ENCODE data around the gene ENDOV. TPM values are rescaled to one million over a fixed set of nuclear protein-coding genes. Genes with fewer than 3 reads are reported as not detected.

ENDOV gene
- total and polyA plus RNA-seq, 2 donors (not counting 3 experiments of a cell fraction or from before 2014, with no cell fraction given), result 20.4 to 25.9 TPM

DNA sequence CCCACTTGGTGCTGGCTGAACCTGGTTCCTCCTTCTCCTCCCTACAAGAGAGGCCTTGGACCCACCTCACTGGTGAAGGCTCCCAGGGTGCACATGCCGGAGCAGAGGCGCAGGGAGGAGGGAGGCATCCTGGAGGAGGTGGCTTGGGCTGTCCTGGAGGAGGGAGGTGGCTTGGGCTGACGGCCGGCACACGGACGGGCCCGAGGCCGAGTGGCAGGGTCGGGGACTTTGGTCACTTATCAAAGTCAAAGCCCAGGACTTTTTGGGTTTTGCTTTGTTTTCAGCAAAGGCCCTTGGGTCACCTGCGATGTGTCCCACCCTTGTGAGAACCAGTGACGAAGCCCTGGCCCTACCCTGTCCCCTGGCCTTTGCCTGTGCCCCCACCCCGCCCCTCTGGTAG lies 28.5 kb downstream of the ENDOV start:
- no peak overlapping the region for H3K9ac ChIP-seq (replicated peaks; ENCODE audit: extremely low read depth, insufficient read depth, low read length)
- H4K20me1 ChIP-seq (replicated peaks; ENCODE audit: control insufficient read depth, extremely low read depth, insufficient read depth, low read length), result no peaks in the 10 kb centered on the region
- H3K27ac ChIP-seq (ENCODE audit: insufficient read depth, low read depth, low read length), result no peak overlapping the region
- H3K4me3 ChIP-seq (replicated peaks in 1 of 3; ENCODE audit: insufficient read depth in 1 of 3, low read depth in 1 of 3, low read length in 3 of 3), result no peak overlapping the region
- CTCF ChIA-PET, result interaction anchor here (0.9 to 1.0 kb wide), 2 partner anchors 9 to 16 kb away, joined by 3 to 4 read pairs; no protein-coding TSS in a partner anchor
- FAIRE-seq (no peak), DNase-seq (ENCODE audit: low read depth, low spot score) (no peak)
- POLR2A ChIA-PET, result no interaction called here
- H3K9me3 ChIP-seq (replicated peaks; ENCODE audit: control insufficient read depth, insufficient read depth, low read length), result no peaks in the 10 kb centered on the region
- no TSS peak for BruUV-seq (replicated peaks)
- no peak overlapping the region for H3K4me2 ChIP-seq (ENCODE audit: insufficient read depth, low read length)
- no peaks in the 10 kb centered on the region for H3K36me3 ChIP-seq (ENCODE audit: control insufficient read depth in 2 of 2, extremely low read depth in 1 of 2, insufficient read depth in 2 of 2, low read length in 2 of 2)
- intact Hi-C loops (cut with micrococcal nuclease) (no loop called here), dilution Hi-C loops (cut with MboI; ENCODE audit: extremely low pct_ligation_motif_present, low sequenced_read_pairs) (no loop called here)
- no peaks in the 10 kb centered on the region for H3K79me2 ChIP-seq (ENCODE audit: control insufficient read depth, insufficient read depth, low read length)
- H3K27me3 ChIP-seq (ENCODE audit: control insufficient read depth in 2 of 2, insufficient read depth in 2 of 2, low read length in 2 of 2), result no peaks in the 10 kb centered on the region
- no peaks in the 10 kb centered on the region for H3K9me1 ChIP-seq (replicated peaks; ENCODE audit: control insufficient read depth, extremely low read depth, insufficient read depth, low read length)
- TF ChIP-seq MYC (IDR thresholded peaks at IDR 0.05; ENCODE audit: low read depth, low read length) (no peak), POLR2AphosphoS5 (IDR thresholded peaks at IDR 0.05; ENCODE audit: insufficient read depth, low read depth, low read length) (no peak), POLR2A (IDR thresholded peaks at IDR 0.05; ENCODE audit: low read depth, low read length) (no peak), GATA2 (IDR thresholded peaks at IDR 0.05; ENCODE audit: insufficient read depth, insufficient read length, low read depth, low read length) (no peak), JUN (IDR thresholded peaks at IDR 0.05; ENCODE audit: borderline replicate concordance, insufficient read depth, insufficient read length, low read depth) (no peak), EZH2 (IDR thresholded peaks at IDR 0.05; ENCODE audit: borderline replicate concordance, low read depth, low read length, severe bottlenecking) (no peak), FOS (IDR thresholded peaks at IDR 0.05; ENCODE audit: borderline replicate concordance, insufficient read depth, low read length) (no peak)
- TF ChIP-seq, protein P1, sequence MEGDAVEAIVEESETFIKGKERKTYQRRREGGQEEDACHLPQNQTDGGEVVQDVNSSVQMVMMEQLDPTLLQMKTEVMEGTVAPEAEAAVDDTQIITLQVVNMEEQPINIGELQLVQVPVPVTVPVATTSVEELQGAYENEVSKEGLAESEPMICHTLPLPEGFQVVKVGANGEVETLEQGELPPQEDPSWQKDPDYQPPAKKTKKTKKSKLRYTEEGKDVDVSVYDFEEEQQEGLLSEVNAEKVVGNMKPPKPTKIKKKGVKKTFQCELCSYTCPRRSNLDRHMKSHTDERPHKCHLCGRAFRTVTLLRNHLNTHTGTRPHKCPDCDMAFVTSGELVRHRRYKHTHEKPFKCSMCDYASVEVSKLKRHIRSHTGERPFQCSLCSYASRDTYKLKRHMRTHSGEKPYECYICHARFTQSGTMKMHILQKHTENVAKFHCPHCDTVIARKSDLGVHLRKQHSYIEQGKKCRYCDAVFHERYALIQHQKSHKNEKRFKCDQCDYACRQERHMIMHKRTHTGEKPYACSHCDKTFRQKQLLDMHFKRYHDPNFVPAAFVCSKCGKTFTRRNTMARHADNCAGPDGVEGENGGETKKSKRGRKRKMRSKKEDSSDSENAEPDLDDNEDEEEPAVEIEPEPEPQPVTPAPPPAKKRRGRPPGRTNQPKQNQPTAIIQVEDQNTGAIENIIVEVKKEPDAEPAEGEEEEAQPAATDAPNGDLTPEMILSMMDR (IDR thresholded peaks at IDR 0.05; ENCODE audit: extremely low read depth in 1 of 2, insufficient read depth in 1 of 2, low read depth in 1 of 2, low read length in 2 of 2), result no peak
- TF ChIP-seq, protein P2, sequence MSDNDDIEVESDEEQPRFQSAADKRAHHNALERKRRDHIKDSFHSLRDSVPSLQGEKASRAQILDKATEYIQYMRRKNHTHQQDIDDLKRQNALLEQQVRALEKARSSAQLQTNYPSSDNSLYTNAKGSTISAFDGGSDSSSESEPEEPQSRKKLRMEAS (IDR thresholded peaks at IDR 0.05; ENCODE audit: insufficient read depth, insufficient read length), result no peak
- H3K4me1 ChIP-seq (ENCODE audit: control insufficient read depth, extremely low read depth, insufficient read depth, low read length), result no peaks in the 10 kb centered on the region
- H2AFZ ChIP-seq (ENCODE audit: low read depth, low read length), result no peak overlapping the region

Measured in endothelial cell of umbilical vein (primary cell).